ENCODE data around the gene CYP21A2.
"Not testable (repeated sequence)": the region's sequence is repeated elsewhere in the genome, so short reads cannot be mapped to it uniquely, and the experiment has no call there.

CYP21A2 gene

GRCh38 chr6:32035283-32036013, 2.8 kb upstream of the CYP21A2 start:
- not testable (repeated sequence) for DNase-seq (ENCODE audit: low read depth)

- DNase-seq (ENCODE audit: low read depth), result not testable (repeated sequence)
These were observed 1.1 kb upstream of the CYP21A2 start for GRCh38 chr6:32037136-32037535.

GRCh38 chr6:32038878-32039277, 663 bp downstream of the CYP21A2 start:
- not testable (repeated sequence) for DNase-seq (ENCODE audit: low read depth)

- not testable (repeated sequence) for DNase-seq (ENCODE audit: low read depth)
These were observed 1.4 kb downstream of the CYP21A2 start for GRCh38 chr6:32039321-32040274.

GRCh38 chr6:32040299-32041049, 2.3 kb downstream of the CYP21A2 start:
- DNase-seq (ENCODE audit: low read depth), result not testable (repeated sequence)

- DNase-seq (ENCODE audit: low read depth), result not testable (repeated sequence)
These were observed 2.8 kb downstream of the CYP21A2 start for GRCh38 chr6:32041050-32041321.

- DNase-seq (ENCODE audit: low read depth), result not testable (repeated sequence)
These were observed 3.2 kb downstream of the CYP21A2 start for GRCh38 chr6:32041385-32041784.

GRCh38 chr6:32042276-32042675, 4.1 kb downstream of the CYP21A2 start:
- not testable (repeated sequence) for DNase-seq (ENCODE audit: low read depth)

GRCh38 chr6:32043589-32044380, 5.6 kb downstream of the CYP21A2 start:
- DNase-seq (ENCODE audit: low read depth), result not testable (repeated sequence)

GRCh38 chr6:32044916-32045315, 6.7 kb downstream of the CYP21A2 start:
- DNase-seq (ENCODE audit: low read depth), result not testable (repeated sequence)

GRCh38 chr6:32045811-32046449, 7.7 kb downstream of the CYP21A2 start:
- no peak for DNase-seq (ENCODE audit: low read depth)

GRCh38 chr6:32046450-32047083, 8.4 kb downstream of the CYP21A2 start:
- no peak for DNase-seq (ENCODE audit: low read depth)

- DNase-seq (ENCODE audit: low read depth), result no peak
These were observed 8.9 kb downstream of the CYP21A2 start for GRCh38 chr6:32047084-32047478.

- DNase-seq (ENCODE audit: low read depth), result no peak
These were observed 9.3 kb downstream of the CYP21A2 start for GRCh38 chr6:32047539-32047854.

GRCh38 chr6:32047855-32048766, 9.9 kb downstream of the CYP21A2 start:
- DNase-seq (ENCODE audit: low read depth), result peak; percentile 40

GRCh38 chr6:32049149-32049548, 10.9 kb downstream of the CYP21A2 start:
- DNase-seq (ENCODE audit: low read depth), result not testable (repeated sequence)

GRCh38 chr6:32049736-32050135, 11.5 kb downstream of the CYP21A2 start:
- not testable (repeated sequence) for DNase-seq (ENCODE audit: low read depth)

- DNase-seq (ENCODE audit: low read depth), result no peak
These were observed 12.3 kb downstream of the CYP21A2 start for GRCh38 chr6:32050562-32050961.

- not testable (repeated sequence) for DNase-seq (ENCODE audit: low read depth)
These were observed 14.4 kb downstream of the CYP21A2 start for GRCh38 chr6:32052626-32053025.

- DNase-seq (ENCODE audit: low read depth), result not testable (repeated sequence)
These were observed 15.1 kb downstream of the CYP21A2 start for GRCh38 chr6:32053314-32053713.

Data from stimulated activated CD8-positive, alpha-beta memory T cell treated with anti-CD3 and anti-CD28 coated beads, Interleukin-7, amount 100 ng/mL, for 24 hours (primary cell).